HepG2 (cell line): ENCODE data around the gene RSPRY1. TPM values are rescaled to one million over a fixed set of nuclear protein-coding genes. Genes with fewer than 3 reads are reported as not detected.

Experiments
- CEBPB ChIP-seq: IDR thresholded peaks from 2 replicates; pipeline ENCODE4 v1.6.1; 2011; ENCODE audit warnings: low read depth, low read length, improper control_type of control experiment, borderline replicate concordance
- ELF3 ChIP-seq: IDR thresholded peaks from 2 replicates; pipeline ENCODE4 v1.6.1; 2016; ENCODE audit warnings: missing genetic modification reagents, missing compliant biosample characterization
- ISL2 ChIP-seq: sonication (generic); formaldehyde crosslinking; IDR thresholded peaks from 2 replicates; pipeline ENCODE4 v1.5.0; 2020; ENCODE audit warnings: missing genetic modification reagents
- KAT8 ChIP-seq: IDR thresholded peaks from 2 replicates; pipeline ENCODE4 v1.6.1; 2016; ENCODE audit warnings: missing genetic modification reagents, missing compliant biosample characterization
- NFIC ChIP-seq: IDR thresholded peaks from 2 replicates; pipeline ENCODE4 v1.6.1; 2012; ENCODE audit warnings: mild to moderate bottlenecking, low read length, inconsistent platforms
- NR2F6 ChIP-seq, 2 experiments: IDR thresholded peaks; 2 replicates each; pipeline ENCODE4 v1.6.1; 2016; ENCODE audit warnings: antibody characterized with exemption in 1 of 2, mild to moderate bottlenecking in 1 of 2
- PAXIP1 ChIP-seq: sonication (generic); formaldehyde crosslinking; conservative IDR thresholded peaks from 2 replicates; pipeline ENCODE4 v1.4.0; 2020; ENCODE audit warnings: mild to moderate bottlenecking, missing genetic modification reagents, moderate library complexity
- SAP130 ChIP-seq: IDR thresholded peaks from 2 replicates; pipeline ENCODE4 v1.6.1; 2016; ENCODE audit warnings: low read depth
- THAP11 ChIP-seq: IDR thresholded peaks from 2 replicates; pipeline ENCODE4 v1.6.1; 2016; ENCODE audit warnings: missing biosample characterization, missing genetic modification reagents
- THAP7 ChIP-seq: sonication (generic); formaldehyde crosslinking; IDR thresholded peaks from 2 replicates; pipeline ENCODE4 v1.8.1; 2023; ENCODE audit warnings: mild to moderate bottlenecking, missing genetic modification reagents
- YEATS2 ChIP-seq: sonication (generic); formaldehyde crosslinking; IDR thresholded peaks from 2 replicates; pipeline ENCODE4 v1.4.0; 2020; ENCODE audit warnings: missing genetic modification reagents, borderline replicate concordance
- YY1 ChIP-seq: IDR thresholded peaks from 2 replicates; pipeline ENCODE4 v1.6.1; 2011; ENCODE audit warnings: low read length, low read depth, moderate library complexity, mild to moderate bottlenecking; ENCODE audit not compliant: insufficient read depth, insufficient replicate concordance
- ZKSCAN8 ChIP-seq: IDR thresholded peaks from 2 replicates; pipeline ENCODE4 v1.6.1; 2016; ENCODE audit warnings: borderline replicate concordance, missing genetic modification reagents, missing compliant biosample characterization
- ZMAT5 ChIP-seq: sonication (generic); formaldehyde crosslinking; IDR thresholded peaks from 2 replicates; pipeline ENCODE4 v1.5.0; 2020; ENCODE audit warnings: mild to moderate bottlenecking, low read depth, missing genetic modification reagents, borderline replicate concordance
- ZMYM2 ChIP-seq: sonication (generic); formaldehyde crosslinking; IDR thresholded peaks from 2 replicates; pipeline ENCODE4 v1.8.0; 2022; ENCODE audit warnings: mild to moderate bottlenecking, missing genetic modification reagents
- ZNF17 ChIP-seq: sonication (generic); formaldehyde crosslinking; IDR thresholded peaks from 2 replicates; pipeline ENCODE4 v1.5.0; 2020; ENCODE audit warnings: mild to moderate bottlenecking, missing genetic modification reagents
- ZNF644 ChIP-seq: IDR thresholded peaks from 2 replicates; pipeline ENCODE4 v1.6.1; 2016; ENCODE audit warnings: low read depth
- polyA plus RNA-seq, 8 experiments: library from polyadenylated mRNA; depleted of rRNA in 3 of 8; stranded (reverse) in 7 of 8; unstranded in 1 of 8; fragments of >200 nt; fragmentation: Illumina TruSeq in 4 of 8; extraction: Trizol in 4 of 8; gene quantifications; 2 replicates each; pipeline versions ENCODE4 v1.2.1 to v1.2.3, GENCODE V29; 2011 to 2016; ENCODE audit warnings: low read depth in 4 of 8, missing spikeins in 1 of 8, mixed read lengths in 1 of 8; ENCODE audit not compliant: insufficient read depth in 1 of 8
- total RNA-seq, 5 experiments: library from RNA; depleted of rRNA; stranded (reverse); fragments of >200 nt; fragmentation: Illumina TruSeq; extraction: Trizol; gene quantifications; 2 replicates each; pipeline ENCODE4 v1.2.3, GENCODE V29; 2016; ENCODE audit warnings: low read depth in 1 of 5
- TF ChIP-seq, protein P1 (sequence below): sonication (generic); formaldehyde crosslinking; IDR thresholded peaks from 2 replicates; pipeline ENCODE4 v1.5.0; 2020; ENCODE audit warnings: mild to moderate bottlenecking, missing genetic modification reagents, borderline replicate concordance
- TF ChIP-seq, protein P2 (sequence below): sonication (generic); formaldehyde crosslinking; IDR thresholded peaks from 2 replicates; pipeline ENCODE4 v1.8.1; 2023; ENCODE audit warnings: mild to moderate bottlenecking, moderate library complexity, missing genetic modification reagents
- TF ChIP-seq, protein P3 (sequence below): sonication (generic); formaldehyde crosslinking; IDR thresholded peaks from 2 replicates; pipeline ENCODE4 v1.4.0; 2020; ENCODE audit warnings: missing genetic modification reagents

RSPRY1 gene
- total and polyA plus RNA-seq, 2 of the 13 experiments (the other 11 are each of a cell fraction or from before 2014, with no cell fraction given) = 53.4 to 61.0 TPM

DNA sequence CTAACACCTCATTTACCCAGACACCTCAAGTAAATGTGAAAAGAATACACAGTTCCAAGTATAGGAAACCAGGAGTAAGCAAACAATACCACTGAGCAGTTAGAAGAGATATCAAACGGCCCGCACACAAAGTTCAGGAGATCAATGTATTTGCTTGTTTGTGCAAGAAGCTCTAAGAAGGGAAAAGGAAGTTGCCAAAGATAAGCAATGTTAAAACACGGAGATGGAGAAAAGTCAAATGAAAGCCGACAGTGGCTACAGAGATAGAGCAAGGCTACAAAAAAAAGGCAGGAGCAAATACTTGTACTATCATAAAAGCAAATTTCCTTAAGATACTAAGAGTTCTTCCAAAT is 29.8 kb upstream of the RSPRY1 start (continued):
- TF ChIP-seq, protein P1, sequence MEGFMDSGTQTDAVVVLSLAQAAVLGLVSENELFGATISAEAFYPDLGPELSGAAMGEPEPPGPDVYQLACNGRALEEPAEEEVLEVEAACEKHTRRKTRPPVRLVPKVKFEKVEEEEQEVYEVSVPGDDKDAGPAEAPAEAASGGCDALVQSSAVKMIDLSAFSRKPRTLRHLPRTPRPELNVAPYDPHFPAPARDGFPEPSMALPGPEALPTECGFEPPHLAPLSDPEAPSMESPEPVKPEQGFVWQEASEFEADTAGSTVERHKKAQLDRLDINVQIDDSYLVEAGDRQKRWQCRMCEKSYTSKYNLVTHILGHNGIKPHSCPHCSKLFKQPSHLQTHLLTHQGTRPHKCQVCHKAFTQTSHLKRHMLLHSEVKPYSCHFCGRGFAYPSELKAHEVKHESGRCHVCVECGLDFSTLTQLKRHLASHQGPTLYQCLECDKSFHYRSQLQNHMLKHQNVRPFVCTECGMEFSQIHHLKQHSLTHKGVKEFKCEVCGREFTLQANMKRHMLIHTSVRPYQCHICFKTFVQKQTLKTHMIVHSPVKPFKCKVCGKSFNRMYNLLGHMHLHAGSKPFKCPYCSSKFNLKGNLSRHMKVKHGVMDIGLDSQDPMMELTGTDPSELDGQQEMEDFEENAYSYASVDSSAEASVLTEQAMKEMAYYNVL (CRISPR knock-in tag) = peak; percentile 66; the same call in 1 of the 2 replicates
- TF ChIP-seq NR2F6 (IDR thresholded peaks at IDR 0.05) (peak; percentile 83), NR2F6 (CRISPR knock-in tag; IDR thresholded peaks at IDR 0.05) (peak; percentile 66; the same call in 1 of the 2 replicates), YY1 (no peak), ZNF644 (CRISPR knock-in tag) (no peak), ISL2 (CRISPR knock-in tag) (peak; percentile 95), ZNF17 (CRISPR knock-in tag) (no peak), ZMAT5 (CRISPR knock-in tag) (no peak), THAP11 (CRISPR knock-in tag) (peak; percentile 47), YEATS2 (CRISPR knock-in tag) (peak; percentile 31; the same call in 1 of the 2 replicates), PAXIP1 (CRISPR knock-in tag) (peak; percentile 88), SAP130 (CRISPR knock-in tag) (peak; percentile 23; the same call in 1 of the 2 replicates), ELF3 (CRISPR knock-in tag) (peak; percentile 75), ZKSCAN8 (CRISPR knock-in tag) (0 out of 2 replicates have a peak, but pooled peaks have one; percentile 51), NFIC (peak; percentile 82; the same call in 1 of the 2 replicates), KAT8 (peak; percentile 47; the same call in 1 of the 2 replicates), ZMYM2 (no peak), CEBPB (peak; percentile 32; the same call in 1 of the 2 replicates), THAP7 (no peak)
- TF ChIP-seq, protein P2, sequence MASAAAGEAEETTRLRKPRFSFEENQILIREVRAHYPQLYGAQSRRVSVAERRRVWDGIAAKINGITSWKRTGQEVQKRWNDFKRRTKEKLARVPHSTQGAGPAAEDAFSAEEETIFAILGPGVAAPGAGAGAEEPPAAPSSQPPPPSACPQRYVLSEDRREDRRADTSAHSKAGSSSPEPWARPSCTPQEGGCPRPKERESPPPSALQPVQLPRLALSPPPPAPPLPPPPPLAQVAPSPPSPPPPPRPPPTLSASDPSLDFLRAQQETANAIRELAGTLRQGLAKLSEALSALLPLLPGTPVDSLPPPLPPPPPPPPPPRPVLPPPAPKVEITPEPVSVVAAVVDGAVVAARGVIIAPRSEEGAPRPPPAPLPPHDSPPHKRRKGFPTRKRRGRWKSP (CRISPR knock-in tag) = no peak
- TF ChIP-seq, protein P3, sequence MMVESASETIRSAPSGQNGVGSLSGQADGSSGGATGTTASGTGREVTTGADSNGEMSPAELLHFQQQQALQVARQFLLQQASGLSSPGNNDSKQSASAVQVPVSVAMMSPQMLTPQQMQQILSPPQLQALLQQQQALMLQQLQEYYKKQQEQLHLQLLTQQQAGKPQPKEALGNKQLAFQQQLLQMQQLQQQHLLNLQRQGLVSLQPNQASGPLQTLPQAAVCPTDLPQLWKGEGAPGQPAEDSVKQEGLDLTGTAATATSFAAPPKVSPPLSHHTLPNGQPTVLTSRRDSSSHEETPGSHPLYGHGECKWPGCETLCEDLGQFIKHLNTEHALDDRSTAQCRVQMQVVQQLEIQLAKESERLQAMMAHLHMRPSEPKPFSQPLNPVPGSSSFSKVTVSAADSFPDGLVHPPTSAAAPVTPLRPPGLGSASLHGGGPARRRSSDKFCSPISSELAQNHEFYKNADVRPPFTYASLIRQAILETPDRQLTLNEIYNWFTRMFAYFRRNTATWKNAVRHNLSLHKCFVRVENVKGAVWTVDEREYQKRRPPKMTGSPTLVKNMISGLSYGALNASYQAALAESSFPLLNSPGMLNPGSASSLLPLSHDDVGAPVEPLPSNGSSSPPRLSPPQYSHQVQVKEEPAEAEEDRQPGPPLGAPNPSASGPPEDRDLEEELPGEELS = peak; percentile 82
